K562 (cell line): ENCODE data around the gene CXCR2. TPM values are rescaled to one million over a fixed set of nuclear protein-coding genes. Genes with fewer than 3 reads are reported as not detected.

Experiments
- ASH1L ChIP-seq: fragments of 450-650 bp; IDR thresholded peaks from 2 replicates; pipeline ENCODE4 v1.6.1; 2018; ENCODE audit warnings: borderline replicate concordance, mild to moderate bottlenecking, low read depth; ENCODE audit not compliant: partially characterized antibody
- CXXC5 ChIP-seq: fragments of 250-450 bp; sonication (Bioruptor Pico); IDR thresholded peaks from 2 replicates; pipeline ENCODE4 v1.8.0; 2022; ENCODE audit warnings: inconsistent platforms, mild to moderate bottlenecking, moderate library complexity
- DACH1 ChIP-seq: fragments of 450-650 bp; IDR thresholded peaks from 2 replicates; pipeline ENCODE4 v1.6.1; 2018; ENCODE audit not compliant: partially characterized antibody
- FOS ChIP-seq: IDR thresholded peaks from 3 replicates; pipeline ENCODE4 v1.6.1; 2011; ENCODE audit not compliant: insufficient read length; ENCODE audit errors: extremely low read depth
- IRF2 ChIP-seq: sonication (generic); formaldehyde crosslinking; IDR thresholded peaks from 2 replicates; pipeline ENCODE4 v1.8.1; 2022; ENCODE audit warnings: mild to moderate bottlenecking, missing genetic modification reagents
- KDM4B ChIP-seq, 2 experiments: fragments of 450-650 bp in 1 of 2; sonication (generic) in 1 of 2; IDR thresholded peaks; 2 replicates each; pipeline ENCODE4 v1.6.1; 2016 to 2017; ENCODE audit warnings: borderline replicate concordance in 2 of 2, antibody characterized with exemption in 1 of 2, low read depth in 1 of 2, mild to moderate bottlenecking in 1 of 2
- NR4A1 ChIP-seq, 2 experiments: fragments of 250-450 bp in 1 of 2; fragments of 450-650 bp in 1 of 2; sonication (Bioruptor Pico) in 1 of 2; IDR thresholded peaks; 2 replicates each; pipeline versions ENCODE4 v1.4.0 to v1.6.1; 2016 to 2020; ENCODE audit warnings: mild to moderate bottlenecking in 2 of 2, missing compliant biosample characterization in 1 of 2, missing genetic modification characterization in 1 of 2, moderate library complexity in 1 of 2
- POLR2G ChIP-seq: fragments of 200-400 bp; formaldehyde crosslinking; IDR thresholded peaks from 2 replicates; pipeline ENCODE4 v1.6.1; 2017; ENCODE audit warnings: low read depth, mild to moderate bottlenecking, antibody characterized with exemption, low read length, moderate library complexity
- ZNF146 ChIP-seq: IDR thresholded peaks from one replicate; pipeline ENCODE4 v1.6.1; 2018; ENCODE audit warnings: missing compliant biosample characterization; ENCODE audit not compliant: unreplicated experiment
- ZNF436 ChIP-seq: fragments of 250-450, 450-650 bp; sonication (Bioruptor Pico); formaldehyde crosslinking; IDR thresholded peaks from 2 replicates; pipeline ENCODE4 v1.7.0; 2020; ENCODE audit warnings: mild to moderate bottlenecking
- ZNF699 ChIP-seq: fragments of 250-450 bp; sonication (Bioruptor Pico); IDR thresholded peaks from 2 replicates; pipeline ENCODE4 v1.8.0; 2021; ENCODE audit warnings: mild to moderate bottlenecking, moderate library complexity; ENCODE audit not compliant: insufficient replicate concordance
- ZNF766 ChIP-seq: fragments of 200-800 bp; sonication (Bioruptor generic); conservative IDR thresholded peaks from 2 replicates; pipeline ENCODE4 v1.6.1; 2016; ENCODE audit warnings: missing genetic modification characterization, missing compliant biosample characterization
- polyA plus RNA-seq, 8 experiments: library from polyadenylated mRNA; depleted of rRNA in 4 of 8; stranded (reverse) in 5 of 8; unstranded in 3 of 8; fragments of >200 nt; fragmentation: Nextera tagmentation in 2 of 8; fragmentation: Illumina TruSeq in 1 of 8; extraction: Ambion mirVana in 2 of 8; extraction: Trizol in 1 of 8; gene quantifications; 2 replicates each; pipeline versions ENCODE4 v1.2.1 to v1.2.3, GENCODE V29; 2011 to 2014; ENCODE audit warnings: inconsistent platforms in 1 of 8, missing spikeins in 1 of 8
- total RNA-seq, 7 experiments: library from RNA; depleted of rRNA in 6 of 7; stranded (reverse); fragments of >200 nt in 6 of 7; fragmentation: Illumina TruSeq in 2 of 7; extraction: Trizol in 2 of 7; gene quantifications; 2 replicates each; pipeline versions ENCODE4 v1.2.1 to v1.2.3, GENCODE V29; 2011 to 2021; ENCODE audit warnings: low replicate concordance in 1 of 7
- TF ChIP-seq, protein P1 (sequence below): fragments of 250-450 bp; sonication (Bioruptor Pico); IDR thresholded peaks from 2 replicates; pipeline ENCODE4 v1.4.0; 2020; ENCODE audit warnings: mild to moderate bottlenecking, moderate library complexity

Gene CXCR2
- total and polyA plus RNA-seq, 9 of the 15 experiments (the other 6 are each of a cell fraction or from before 2014, with no cell fraction given): not detected

DNA sequence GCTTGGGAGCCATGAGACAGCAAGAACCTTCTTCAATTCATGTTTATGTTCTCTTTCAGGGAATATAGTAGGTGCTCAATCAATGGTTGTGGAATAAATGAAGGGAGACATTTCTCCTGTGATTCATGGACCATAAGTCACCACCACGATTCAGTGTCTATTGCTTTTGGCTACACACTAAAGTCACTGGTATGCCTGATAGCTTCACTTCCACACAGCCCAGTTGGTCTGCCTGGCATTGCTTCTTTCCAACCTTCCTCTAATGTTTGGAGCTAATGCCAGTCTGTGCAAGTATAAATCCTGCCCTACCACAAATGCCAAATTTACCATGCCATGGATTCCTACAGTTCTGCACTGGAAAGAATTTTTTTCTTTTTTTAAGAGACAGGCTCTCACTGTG, 42.2 kb downstream of the CXCR2 start (continued):
- TF ChIP-seq, protein P1, sequence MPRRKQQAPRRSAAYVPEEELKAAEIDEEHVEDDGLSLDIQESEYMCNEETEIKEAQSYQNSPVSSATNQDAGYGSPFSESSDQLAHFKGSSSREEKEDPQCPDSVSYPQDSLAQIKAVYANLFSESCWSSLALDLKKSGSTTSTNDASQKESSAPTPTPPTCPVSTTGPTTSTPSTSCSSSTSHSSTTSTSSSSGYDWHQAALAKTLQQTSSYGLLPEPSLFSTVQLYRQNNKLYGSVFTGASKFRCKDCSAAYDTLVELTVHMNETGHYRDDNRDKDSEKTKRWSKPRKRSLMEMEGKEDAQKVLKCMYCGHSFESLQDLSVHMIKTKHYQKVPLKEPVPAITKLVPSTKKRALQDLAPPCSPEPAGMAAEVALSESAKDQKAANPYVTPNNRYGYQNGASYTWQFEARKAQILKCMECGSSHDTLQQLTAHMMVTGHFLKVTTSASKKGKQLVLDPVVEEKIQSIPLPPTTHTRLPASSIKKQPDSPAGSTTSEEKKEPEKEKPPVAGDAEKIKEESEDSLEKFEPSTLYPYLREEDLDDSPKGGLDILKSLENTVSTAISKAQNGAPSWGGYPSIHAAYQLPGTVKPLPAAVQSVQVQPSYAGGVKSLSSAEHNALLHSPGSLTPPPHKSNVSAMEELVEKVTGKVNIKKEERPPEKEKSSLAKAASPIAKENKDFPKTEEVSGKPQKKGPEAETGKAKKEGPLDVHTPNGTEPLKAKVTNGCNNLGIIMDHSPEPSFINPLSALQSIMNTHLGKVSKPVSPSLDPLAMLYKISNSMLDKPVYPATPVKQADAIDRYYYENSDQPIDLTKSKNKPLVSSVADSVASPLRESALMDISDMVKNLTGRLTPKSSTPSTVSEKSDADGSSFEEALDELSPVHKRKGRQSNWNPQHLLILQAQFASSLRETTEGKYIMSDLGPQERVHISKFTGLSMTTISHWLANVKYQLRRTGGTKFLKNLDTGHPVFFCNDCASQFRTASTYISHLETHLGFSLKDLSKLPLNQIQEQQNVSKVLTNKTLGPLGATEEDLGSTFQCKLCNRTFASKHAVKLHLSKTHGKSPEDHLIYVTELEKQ (CRISPR knock-in tag): no peak
- TF ChIP-seq DACH1: no peak
- TF ChIP-seq IRF2: no peak
- no peak for TF ChIP-seq NR4A1 (CRISPR knock-in tag; IDR thresholded peaks at IDR 0.05)
- no peak for TF ChIP-seq NR4A1 (tag; IDR thresholded peaks at IDR 0.05)
- no peak for TF ChIP-seq ZNF146 (CRISPR knock-in tag)
- TF ChIP-seq KDM4B (IDR thresholded peaks at IDR 0.05; ENCODE audit: borderline replicate concordance in 2 of 2, low read depth in 1 of 2): no peak
- TF ChIP-seq FOS: no peak
- TF ChIP-seq ZNF766: no peak
- no peak for TF ChIP-seq ASH1L
- no peak for TF ChIP-seq ZNF699 (CRISPR knock-in tag)
- no peak for TF ChIP-seq ZNF436 (CRISPR knock-in tag)
- TF ChIP-seq POLR2G: no peak
- TF ChIP-seq CXXC5: no peak
- TF ChIP-seq, all 486 proteins: peak for 0
